ENCODE measurements around the gene GLS. TPM values are rescaled to one million over a fixed set of nuclear protein-coding genes. Genes with fewer than 3 reads are reported as not detected.
"Not testable (repeated sequence)": the region's sequence is repeated elsewhere in the genome, so short reads cannot be mapped to it uniquely, and the experiment has no call there.

GLS gene
- total RNA-seq, 4 donors from 2014 or later = 85.4 to 219 (median 117) TPM

DNA sequence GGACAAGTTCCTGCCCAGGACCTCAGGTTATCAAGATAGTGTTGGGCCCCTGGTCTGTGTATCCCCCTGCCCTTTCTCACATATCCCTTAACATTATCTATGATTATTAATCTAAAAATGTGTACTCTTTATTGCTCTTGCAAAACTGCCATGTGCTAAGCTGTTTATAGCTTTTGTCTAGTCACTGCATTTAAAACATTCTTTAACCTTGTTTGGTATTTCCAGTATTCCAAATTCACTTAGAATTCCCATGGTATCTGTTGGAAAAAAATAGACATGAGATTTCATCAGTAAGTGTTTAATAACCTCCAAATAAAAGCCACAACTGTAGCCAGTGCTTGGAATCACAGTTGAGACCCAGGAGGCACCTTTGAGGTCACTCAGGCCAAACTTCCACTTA lies 16.2 kb upstream of the GLS start:
- peak overlapping the region in 2 of 4 donors; percentile 34 to 59 for H3K27ac ChIP-seq
- H3K4me3 ChIP-seq = no peak overlapping the region
- H3K36me3 ChIP-seq = no peaks in the 10 kb centered on the region
- H3K4me1 ChIP-seq = peaks cover 8 to 43% (median 9%) of the 10 kb centered on the region in 3 donors
- no peaks in the 10 kb centered on the region for H3K27me3 ChIP-seq
- ATAC-seq = no peak
- H3K9me3 ChIP-seq = no peaks in the 10 kb centered on the region
- TF ChIP-seq, protein P1, sequence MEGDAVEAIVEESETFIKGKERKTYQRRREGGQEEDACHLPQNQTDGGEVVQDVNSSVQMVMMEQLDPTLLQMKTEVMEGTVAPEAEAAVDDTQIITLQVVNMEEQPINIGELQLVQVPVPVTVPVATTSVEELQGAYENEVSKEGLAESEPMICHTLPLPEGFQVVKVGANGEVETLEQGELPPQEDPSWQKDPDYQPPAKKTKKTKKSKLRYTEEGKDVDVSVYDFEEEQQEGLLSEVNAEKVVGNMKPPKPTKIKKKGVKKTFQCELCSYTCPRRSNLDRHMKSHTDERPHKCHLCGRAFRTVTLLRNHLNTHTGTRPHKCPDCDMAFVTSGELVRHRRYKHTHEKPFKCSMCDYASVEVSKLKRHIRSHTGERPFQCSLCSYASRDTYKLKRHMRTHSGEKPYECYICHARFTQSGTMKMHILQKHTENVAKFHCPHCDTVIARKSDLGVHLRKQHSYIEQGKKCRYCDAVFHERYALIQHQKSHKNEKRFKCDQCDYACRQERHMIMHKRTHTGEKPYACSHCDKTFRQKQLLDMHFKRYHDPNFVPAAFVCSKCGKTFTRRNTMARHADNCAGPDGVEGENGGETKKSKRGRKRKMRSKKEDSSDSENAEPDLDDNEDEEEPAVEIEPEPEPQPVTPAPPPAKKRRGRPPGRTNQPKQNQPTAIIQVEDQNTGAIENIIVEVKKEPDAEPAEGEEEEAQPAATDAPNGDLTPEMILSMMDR (IDR thresholded peaks at IDR 0.05) = no peak
- TF ChIP-seq POLR2A (IDR thresholded peaks at IDR 0.05) (no peak), EP300 (IDR thresholded peaks at IDR 0.05) (no peak), POLR2AphosphoS5 (IDR thresholded peaks at IDR 0.05) (no peak)

DNA sequence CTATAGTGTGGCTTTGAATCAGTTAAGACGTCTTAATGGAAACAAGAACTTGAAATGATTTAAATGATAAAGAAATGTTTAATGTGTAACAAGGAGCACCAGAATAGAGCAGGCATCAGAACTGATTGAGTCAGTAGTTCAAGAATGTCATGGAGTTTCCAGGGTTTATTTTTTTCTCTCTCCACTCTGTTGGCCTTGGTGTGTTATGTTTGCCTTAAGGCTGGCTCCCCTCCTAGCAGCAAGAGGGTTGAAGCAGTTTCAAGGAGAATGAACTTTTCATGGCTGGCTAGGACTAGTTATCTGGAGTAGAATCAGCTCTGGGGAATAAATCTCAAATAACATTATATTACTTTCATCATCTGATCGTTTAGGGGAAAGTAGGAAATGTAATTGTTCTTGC lies 13.4 kb upstream of the GLS start:
- Histone ChIP-seq H3K4me1 (peaks cover 6 to 20% (median 8%) of the 10 kb centered on the region in 3 donors), H3K4me3 (no peak overlapping the region), H3K9me3 (no peaks in the 10 kb centered on the region), H3K27me3 (no peaks in the 10 kb centered on the region), H3K27ac (peak overlapping the region in 3 of 4 donors; percentile 19 to 64 (median 51)), H3K36me3 (no peaks in the 10 kb centered on the region)
- TF ChIP-seq POLR2AphosphoS5 (IDR thresholded peaks at IDR 0.05) (no peak), POLR2A (IDR thresholded peaks at IDR 0.05) (no peak), EP300 (IDR thresholded peaks at IDR 0.05) (no peak)
- TF ChIP-seq, protein P1 (IDR thresholded peaks at IDR 0.05) = no peak
- 17 to 18% methylated on average over 2 of the region's 2 CpGs for WGBS, 2 donors (ENCODE audit: low coverage in 1 of 2)
- no peak for ATAC-seq

DNA sequence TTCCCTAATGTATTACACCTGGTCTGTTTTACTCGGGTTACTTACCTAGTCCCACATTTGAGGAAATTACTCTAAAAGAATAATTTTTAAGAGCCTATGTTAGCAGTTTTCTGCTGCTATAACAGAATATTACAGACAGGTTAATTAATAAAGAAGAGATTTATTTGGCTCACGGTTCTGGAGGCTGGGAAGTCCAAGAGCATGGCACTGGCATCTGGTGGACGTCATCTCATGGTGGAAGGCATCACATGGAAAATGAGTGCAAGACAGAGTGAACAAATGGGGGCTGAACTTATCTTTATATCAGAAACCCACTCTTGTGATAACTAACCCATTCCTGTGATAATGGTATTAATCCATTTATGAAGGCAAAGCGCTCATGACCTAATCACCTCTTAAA lies 12.8 kb upstream of the GLS start:
- Histone ChIP-seq H3K27ac (peak overlapping the region in 3 of 4 donors; percentile 19 to 64 (median 51)), H3K4me3 (no peak overlapping the region), H3K27me3 (no peaks in the 10 kb centered on the region), H3K9me3 (no peaks in the 10 kb centered on the region), H3K36me3 (no peaks in the 10 kb centered on the region), H3K4me1 (peaks cover 6 to 20% (median 8%) of the 10 kb centered on the region in 3 donors)
- WGBS, 2 donors (ENCODE audit: low coverage in 1 of 2) = 79 to 82% methylated on average over 3 to 4 of the region's 4 CpGs
- ATAC-seq = no peak
- TF ChIP-seq, protein P1 (IDR thresholded peaks at IDR 0.05) = no peak
- TF ChIP-seq POLR2A (IDR thresholded peaks at IDR 0.05) = no peak
- TF ChIP-seq POLR2AphosphoS5 (IDR thresholded peaks at IDR 0.05) = no peak
- no peak for TF ChIP-seq EP300 (IDR thresholded peaks at IDR 0.05)

DNA sequence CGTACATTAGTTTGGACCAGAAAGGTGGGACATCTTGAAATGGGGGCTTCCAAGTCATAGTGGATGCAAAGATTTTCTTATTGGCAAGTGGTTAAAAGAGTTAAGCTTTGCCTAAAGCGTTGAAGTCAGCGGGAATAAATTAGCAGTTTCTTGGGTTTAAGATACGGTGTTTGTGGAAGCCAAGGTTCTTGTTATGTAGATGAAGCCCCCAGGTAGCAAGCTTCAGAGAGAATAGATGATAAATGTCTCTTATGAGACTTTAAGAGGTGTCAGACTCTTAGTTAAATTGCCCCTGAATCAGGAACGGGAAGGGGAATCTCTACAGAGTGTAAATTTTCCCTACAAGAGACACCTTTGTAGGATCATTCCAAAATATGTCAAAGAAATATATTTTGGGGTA lies 10.9 kb upstream of the GLS start:
- 78 to 89% methylated on average over 5 of the region's 5 CpGs for WGBS, 2 donors (ENCODE audit: low coverage in 1 of 2)
- no peak overlapping the region for H3K27ac ChIP-seq
- no peak overlapping the region for H3K4me3 ChIP-seq
- no peaks in the 10 kb centered on the region for H3K36me3 ChIP-seq
- H3K4me1 ChIP-seq = peaks cover 0 to 10% (median 3%) of the 10 kb centered on the region in 3 donors
- TF ChIP-seq POLR2AphosphoS5 (IDR thresholded peaks at IDR 0.05) (no peak), POLR2A (IDR thresholded peaks at IDR 0.05) (no peak), EP300 (IDR thresholded peaks at IDR 0.05) (no peak)
- TF ChIP-seq, protein P1 (IDR thresholded peaks at IDR 0.05) = no peak
- H3K9me3 ChIP-seq = no peaks in the 10 kb centered on the region
- no peaks in the 10 kb centered on the region for H3K27me3 ChIP-seq
- ATAC-seq = no peak

DNA sequence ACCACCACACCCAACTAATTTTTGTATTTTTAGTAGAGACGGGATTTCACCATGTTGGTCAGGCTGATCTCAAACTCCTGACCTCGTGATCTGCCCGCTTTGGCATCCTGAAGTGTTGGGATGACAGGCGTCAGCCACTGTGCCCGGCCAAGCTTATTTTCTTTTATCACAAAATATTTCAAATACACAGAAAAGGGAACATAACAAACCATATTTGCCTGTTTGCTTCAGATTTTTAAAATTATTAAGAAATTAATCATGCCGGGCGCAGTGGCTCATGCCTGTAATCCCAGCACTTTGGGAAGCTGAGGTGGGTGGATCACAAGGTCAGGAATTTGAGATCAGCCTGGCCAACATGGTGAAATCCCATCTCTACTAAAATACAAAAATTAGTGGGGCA lies 7.2 kb upstream of the GLS start:
- not testable (repeated sequence) for H3K27me3 ChIP-seq, H3K4me1 ChIP-seq, H3K27ac ChIP-seq, H3K36me3 ChIP-seq, ATAC-seq, H3K9me3 ChIP-seq, H3K4me3 ChIP-seq
- 80 to 99% methylated on average over 2 to 7 of the region's 7 CpGs for WGBS, 2 donors (ENCODE audit: low coverage in 1 of 2)
